ENCODE results near the gene HOXC12. TPM values are rescaled to one million over a fixed set of nuclear protein-coding genes. Genes with fewer than 3 reads are reported as not detected.

The HOXC12 gene
- total RNA-seq, 1 donor from 2014 or later: 0.30 TPM

DNA sequence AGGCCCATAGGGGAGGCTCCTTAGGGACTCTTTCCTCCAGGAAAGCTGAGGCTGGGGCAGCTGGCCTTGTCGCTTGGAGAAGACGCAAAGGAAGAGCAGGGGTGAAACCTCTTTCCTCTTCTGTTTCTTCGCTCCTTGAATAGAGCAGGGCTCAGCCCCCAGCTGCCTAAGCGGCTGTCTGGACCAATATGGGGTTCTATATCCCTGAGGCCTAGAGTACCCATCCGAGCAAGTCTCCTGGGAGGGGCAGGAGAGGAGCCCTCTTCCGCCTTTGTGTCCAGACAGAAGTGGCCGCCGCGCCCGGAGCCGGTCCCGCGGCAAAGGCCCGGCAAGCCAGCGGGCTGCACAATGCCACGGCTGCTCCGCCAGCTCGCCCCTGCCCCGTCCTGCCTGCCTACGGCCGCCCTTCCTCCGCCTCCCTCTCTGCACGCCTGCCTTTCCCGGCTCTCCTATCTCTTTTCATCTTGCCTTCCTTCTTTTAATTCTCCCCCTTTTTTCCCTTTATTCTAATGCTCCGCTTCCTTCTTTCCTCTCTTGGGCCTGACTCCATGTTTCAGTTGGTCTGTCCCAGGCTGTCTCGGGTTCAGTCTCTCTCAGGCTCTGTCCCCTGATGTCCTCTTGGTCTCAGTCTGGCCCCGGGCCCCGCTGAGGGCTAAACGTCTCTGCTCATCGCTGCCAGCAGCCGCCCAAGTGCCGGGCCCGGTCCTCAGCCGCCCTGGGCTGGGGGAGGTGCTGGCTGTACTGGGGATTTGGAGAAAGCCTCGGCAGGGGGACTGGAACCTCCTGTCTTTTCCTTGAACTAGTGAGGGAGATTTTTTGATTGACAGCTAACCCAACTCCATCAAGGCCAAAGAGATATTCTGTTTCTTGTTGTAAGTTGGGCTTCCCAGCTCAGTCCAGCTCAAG is 42.8 kb downstream of the HOXC12 start:
- no peak for DNase-seq

DNA sequence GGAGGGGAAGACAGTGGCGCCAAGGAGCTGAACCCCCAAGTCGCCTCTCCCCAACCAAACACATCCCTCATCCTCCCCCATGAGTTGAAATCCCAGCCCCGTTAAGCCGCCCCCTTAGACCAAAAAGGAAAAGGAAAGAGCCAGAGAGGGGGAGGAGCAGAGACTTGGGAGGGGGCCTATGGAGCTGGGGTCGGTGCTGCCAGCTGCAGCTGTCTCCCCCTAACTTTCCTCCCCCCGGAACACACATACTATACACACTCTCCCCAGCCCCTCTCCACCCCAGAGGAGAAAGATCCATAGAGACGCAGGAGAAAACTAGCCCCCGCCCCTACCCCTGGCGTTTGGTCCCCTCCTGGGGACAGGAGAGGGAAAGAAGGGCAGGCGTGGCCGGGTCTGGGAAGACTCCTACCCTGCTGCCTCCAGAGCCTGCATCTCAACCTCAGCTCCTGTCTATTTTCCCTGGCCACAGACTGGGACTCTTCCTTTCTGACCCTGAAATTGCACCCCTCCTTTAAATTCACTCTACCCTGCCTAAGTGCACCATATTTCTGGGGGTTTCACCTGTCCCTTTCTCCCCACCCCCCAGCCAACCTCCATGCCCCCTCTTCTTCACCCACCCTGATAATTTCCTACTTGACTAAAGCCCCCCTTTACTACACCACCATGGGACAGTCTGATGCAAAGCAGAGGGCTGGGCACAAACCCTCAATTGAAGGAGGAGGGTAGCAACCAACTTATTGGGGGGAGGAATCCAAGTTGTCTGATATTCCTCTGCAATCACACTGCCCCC is 43.6 kb downstream of the HOXC12 start:
- no peak for DNase-seq

GRCh38 chr12:53998900-53999236 is 44.2 kb downstream of the HOXC12 start:
- DNase-seq: no peak

- peak; percentile 87 for DNase-seq
These were observed 44.9 kb downstream of the HOXC12 start for GRCh38 chr12:53999559-54000115.

- no peak for DNase-seq
These were observed 45.7 kb downstream of the HOXC12 start, which contains the start of gene HOXC9 for GRCh38 chr12:54000116-54001114. Gene HOXC9 (plus strand): TSS chr12:54000161. CDS start chr12:54000189, 28 bp downstream.

GRCh38 chr12:54001283-54002187 is 46.8 kb downstream of the HOXC12 start:
- DNase-seq: no peak

DNA sequence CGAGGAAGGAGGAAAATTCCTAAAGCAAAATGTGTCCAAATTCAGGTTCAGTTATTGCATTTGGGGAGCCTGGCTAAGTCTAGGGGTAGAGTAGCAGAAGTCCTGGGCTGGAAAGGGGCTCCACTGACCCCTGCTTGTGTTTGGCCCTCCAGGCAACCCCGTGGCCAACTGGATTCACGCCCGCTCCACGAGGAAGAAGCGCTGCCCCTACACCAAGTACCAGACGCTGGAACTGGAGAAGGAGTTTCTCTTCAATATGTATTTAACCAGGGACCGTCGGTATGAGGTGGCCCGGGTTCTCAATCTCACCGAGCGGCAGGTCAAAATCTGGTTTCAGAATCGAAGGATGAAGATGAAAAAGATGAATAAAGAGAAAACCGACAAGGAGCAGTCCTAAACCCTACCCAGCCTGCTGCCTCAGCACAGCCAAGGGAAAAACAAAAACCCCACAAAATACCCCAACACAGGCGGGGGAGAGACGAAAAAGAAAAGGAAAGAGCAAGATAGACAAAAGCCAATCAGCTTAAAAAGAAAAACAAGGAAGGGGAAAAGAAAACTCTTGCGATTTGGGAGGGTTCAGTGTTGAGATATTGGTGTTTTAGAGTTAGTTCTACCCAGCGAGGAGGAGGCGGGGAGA is 47.7 kb downstream of the HOXC12 start:
- no peak for DNase-seq

GRCh38 chr12:54002915-54003389 is 48.2 kb downstream of the HOXC12 start:
- no peak for DNase-seq

- DNase-seq: no peak
These were observed 48.9 kb downstream of the HOXC12 start for GRCh38 chr12:54003625-54004024.

DNA sequence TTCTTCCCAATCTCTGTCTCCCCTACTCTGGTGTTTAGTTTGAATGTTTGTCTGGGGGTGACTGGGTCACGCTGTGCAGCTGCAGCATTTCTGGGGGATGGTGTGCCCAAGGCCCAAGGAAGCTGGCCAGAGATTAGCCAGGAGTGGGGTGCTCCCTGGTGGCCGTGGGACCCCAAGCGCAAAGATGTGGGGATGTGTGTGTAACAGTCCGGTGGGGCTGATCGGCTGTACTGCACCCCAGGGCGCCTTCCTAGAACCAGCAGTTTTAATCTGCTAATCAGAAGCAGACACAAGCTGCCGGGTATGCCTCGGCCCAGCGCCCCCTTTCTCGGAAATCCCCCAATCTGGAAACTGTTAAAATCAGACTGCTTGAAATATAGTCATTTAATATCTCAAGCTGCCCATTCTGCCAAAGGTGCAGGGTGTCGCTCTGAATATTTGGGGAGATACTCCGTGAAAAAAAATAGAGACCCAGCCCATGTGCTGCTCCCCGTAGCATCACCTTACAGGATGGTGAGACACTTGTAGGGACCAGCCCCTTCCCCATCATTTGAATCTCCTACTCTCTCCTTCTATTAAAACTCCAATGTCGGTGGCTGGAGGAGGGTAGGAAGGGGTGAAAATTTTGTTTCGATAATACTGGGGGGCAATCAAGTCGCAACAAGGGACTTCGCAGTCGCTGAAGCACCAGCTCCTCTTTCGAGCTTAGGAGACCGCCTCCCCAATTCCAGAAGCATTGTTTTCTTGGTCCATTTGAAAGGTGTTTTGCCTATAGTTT is 49.5 kb downstream of the HOXC12 start:
- no peak for DNase-seq

DNA sequence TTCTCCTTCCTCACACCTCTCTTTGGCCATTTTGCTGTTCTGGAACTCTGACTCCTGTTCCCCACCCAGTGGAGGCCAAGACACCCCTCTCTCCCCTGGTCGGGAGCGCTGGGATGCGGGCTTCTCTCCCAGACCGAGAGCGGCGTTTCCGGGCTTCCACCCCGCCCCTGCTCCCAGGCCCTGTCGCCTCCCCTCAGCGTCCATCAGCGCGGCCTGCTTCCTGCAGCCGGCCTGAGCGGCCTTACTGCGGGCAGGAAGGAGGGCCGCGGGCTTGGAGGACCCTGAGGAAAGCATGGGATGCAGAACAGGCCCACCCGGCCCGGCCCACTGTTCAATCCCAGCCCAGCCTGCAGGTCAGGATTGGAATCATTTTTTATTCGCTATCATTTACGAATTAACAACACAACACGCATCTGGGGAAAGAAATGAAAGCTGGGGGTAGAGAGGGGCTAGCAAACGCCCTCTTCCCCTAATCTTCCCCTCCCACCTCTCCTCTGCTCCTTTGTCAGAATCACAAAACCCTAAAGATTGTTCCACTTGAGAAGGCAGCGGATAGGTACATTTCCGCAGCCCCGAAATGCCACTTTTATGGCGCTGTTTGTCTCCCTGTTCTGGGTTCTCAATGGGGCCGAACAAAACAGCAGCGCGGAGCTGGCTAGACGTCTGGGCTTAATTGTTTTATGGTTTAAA is 50.3 kb downstream of the HOXC12 start:
- DNase-seq: no peak

- DNase-seq: no peak
These were observed 50.8 kb downstream of the HOXC12 start for GRCh38 chr12:54005531-54005852.

- DNase-seq: peak; percentile 91
These were observed 51.3 kb downstream of the HOXC12 start for GRCh38 chr12:54005853-54006558.

- no peak for DNase-seq
These were observed 52.0 kb downstream of the HOXC12 start for GRCh38 chr12:54006559-54007220.

DNA sequence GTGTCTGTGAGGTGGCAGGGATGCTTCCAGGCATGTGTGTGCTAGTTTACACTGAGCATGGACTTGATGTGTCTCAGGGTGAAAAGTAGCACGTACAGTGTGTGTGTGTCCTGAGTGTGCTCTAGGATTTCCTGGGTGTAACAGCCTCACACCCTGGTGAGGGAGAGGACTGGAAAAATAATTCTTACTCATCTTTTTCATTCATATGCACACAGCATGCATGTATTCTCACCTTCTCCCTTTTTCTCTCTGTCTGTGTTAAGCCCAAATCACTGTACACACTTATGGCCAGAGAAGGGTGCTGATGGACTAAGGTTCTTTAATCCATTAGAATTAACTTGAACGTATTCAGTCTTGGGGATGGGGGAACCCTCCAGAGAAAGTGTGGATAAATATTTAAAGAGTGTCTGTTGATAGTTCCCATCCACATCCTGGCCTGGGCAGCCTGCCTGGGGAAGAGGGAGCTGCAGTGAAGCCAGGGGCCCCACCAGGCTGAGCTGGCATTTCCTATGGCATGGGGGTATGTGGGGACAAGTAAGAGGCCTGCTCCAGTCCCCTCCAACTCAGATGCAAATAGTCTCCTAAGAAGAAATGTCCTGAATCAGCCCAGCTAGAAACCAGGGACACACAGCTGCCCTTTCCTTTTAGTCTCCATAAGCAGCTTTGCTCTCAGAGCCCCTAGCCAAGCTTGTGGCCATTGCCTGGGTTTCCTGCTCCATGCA is 53.0 kb downstream of the HOXC12 start:
- no peak for DNase-seq

GRCh38 chr12:54008260-54008552 is 53.5 kb downstream of the HOXC12 start:
- DNase-seq: no peak

Data from skin of body (tissue), 2 donors.